GM18499 (cell line): Measurements from ENCODE around the gene MLNR.
A peak's percentile ranks its signal among the peaks of the same experiment; 100 is the strongest.

ENCODE experiments used
- ATAC-seq: cut with Tn5 transposase; IDR thresholded peaks from one replicate; pipeline ENCODE4 v1.9.1; 2021; ENCODE audit warnings: moderate number of reproducible peaks; ENCODE audit not compliant: insufficient read depth, unreplicated experiment

The MLNR gene

GRCh38 chr13:49225223-49226042, 5.3 kb downstream of the MLNR start:
- ATAC-seq: no peak

- ATAC-seq: no peak
Observed at GRCh38 chr13:49226613-49227012, 6.5 kb downstream of the MLNR start.

DNA sequence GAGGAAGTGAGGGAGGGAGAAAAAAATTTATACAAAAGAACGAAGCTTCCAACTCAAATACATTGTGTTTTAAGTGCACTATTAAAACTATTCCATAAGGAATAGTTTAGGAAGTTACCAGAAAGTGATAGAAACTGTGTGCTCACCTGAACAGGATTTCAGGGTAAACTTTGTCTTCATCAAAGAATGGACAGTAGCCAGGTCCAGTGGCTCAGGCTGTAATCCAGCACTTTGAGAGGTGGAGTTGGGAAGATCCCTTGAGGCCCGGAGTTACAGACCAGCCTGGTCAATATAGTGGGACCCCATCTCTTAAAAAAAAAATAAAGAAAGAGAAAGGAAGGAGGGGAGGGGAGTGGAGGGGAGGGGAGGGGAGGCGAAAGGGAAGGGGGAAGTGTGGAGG, 14.6 kb downstream of the MLNR start:
- ATAC-seq: no peak

GRCh38 chr13:49235856-49236431, 15.8 kb downstream of the MLNR start:
- no peak for ATAC-seq

DNA sequence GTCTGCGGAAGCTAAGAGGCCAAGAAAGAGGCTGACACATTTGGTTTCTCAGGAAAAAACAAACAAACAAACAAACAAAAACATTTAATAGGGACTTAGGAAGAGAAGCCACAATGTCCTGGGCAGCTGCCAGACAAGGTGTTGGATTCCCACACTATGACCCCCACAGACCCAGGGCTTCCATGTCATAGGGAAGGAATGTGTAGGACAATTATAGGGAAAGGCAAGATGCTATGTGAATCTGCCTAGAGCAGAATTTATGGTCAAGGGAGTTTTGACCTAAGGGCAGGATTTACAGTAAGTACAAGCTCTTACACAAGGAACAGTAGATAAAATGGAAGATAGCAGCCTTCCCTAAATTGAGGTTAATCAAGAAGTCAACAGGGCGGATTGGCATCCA, 18.5 kb downstream of the MLNR start:
- no peak for ATAC-seq

DNA sequence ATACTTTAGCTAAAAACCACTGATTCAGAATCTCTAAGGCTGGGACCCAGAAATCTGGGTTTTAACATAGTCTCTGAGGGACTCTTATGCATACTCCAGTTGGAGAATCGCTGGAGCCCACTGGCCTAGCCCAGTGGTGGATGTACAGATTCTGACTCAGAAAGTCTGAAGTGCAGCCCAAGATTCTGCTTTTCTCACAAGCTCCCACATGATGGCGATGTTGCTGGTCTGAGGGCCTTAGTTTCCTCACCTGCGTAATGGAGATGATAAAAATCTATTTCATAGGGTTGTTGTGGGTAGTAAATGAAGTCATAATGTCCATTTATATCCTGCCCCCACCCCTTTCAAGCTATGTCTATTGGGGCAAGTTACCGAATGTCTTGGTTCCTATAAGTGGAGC, 19.9 kb downstream of the MLNR start:
- no peak for ATAC-seq

- no peak for ATAC-seq
Observed at GRCh38 chr13:49241296-49241695, 21.2 kb downstream of the MLNR start.

DNA sequence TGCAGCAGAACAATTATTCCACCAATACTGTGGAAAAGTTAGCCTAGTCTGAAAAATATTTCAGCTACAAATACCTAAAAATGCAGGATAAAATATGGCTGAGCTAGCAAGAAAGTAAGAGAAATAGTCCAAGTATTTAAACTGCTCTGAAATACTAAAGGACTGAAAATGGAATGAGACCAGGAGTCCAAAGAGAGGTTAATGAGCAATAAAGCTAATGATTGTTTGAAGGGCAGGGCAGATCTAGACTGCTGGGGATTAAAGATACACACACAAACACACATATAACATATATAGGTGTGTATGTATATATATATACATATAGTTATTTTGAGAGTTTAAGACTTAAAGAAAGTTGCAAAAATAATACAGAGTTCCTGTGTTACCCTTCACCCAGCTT, 25.0 kb downstream of the MLNR start:
- no peak for ATAC-seq

DNA sequence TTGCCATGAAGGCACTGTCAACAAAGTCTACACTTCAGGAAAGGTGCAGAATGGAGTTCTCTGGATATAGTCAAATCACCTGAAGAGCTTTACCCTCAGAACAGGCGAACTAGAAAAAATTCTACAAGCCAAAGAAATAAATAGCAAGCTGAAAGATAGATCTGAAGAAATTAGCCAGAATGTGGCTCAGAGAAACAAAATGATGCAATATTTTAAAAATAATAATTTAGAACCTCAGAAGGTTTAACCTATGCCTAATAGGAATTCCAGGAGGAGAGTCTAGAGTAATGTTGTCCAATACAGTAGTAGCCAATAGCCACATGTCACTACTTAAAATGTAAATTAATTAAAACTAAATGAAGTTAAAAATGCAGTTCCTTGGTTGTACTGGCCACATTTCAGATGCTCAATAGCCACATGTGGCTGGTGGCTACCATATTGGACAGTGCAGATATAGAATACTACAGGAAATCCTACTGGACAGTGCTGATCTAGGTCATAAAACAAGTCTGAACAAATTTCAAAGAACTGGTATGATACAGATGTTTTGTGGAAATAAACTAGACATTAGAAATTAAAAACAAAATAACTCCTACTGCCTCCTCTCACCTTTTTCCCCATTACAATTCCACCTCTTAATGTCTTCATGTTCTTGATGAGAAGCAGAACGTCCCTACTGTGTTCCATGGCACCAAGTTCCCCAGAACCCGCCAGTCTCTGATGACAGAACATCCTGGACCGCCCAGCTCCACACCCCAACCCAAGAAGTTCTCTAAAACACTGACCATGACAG, 26.9 kb downstream of the MLNR start:
- ATAC-seq: peak; percentile 19

GRCh38 chr13:49247643-49248621, 27.8 kb downstream of the MLNR start, which contains the start of gene CDADC1:
Gene CDADC1, plus strand, starts transcription at chr13:49247925. Its CDS starts 113 bp downstream, at chr13:49248038.
- ATAC-seq: peak; percentile 89

GRCh38 chr13:49248622-49249002, 28.5 kb downstream of the MLNR start:
- no peak for ATAC-seq

GRCh38 chr13:49251326-49251725, 31.2 kb downstream of the MLNR start:
- no peak for ATAC-seq

- ATAC-seq: no peak
Observed at GRCh38 chr13:49253310-49253709, 33.2 kb downstream of the MLNR start.

DNA sequence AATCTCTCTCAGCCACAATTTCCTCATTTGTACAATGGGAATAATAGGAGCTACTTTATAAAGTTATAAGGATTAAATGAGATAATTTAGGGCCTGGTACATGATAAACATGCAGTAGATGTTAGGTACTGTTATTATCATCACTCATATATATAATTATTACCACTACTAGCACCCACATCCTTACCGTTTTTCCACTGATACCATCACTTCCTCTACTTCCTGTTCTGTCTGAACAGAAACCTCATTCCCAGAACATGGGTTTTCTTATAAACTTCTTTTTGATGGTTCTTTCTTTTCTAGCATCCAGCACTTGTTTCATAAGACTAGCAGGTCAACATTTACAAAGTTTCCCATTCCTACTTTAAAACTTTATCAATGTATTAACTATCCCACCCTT, 33.9 kb downstream of the MLNR start:
- ATAC-seq: no peak

- ATAC-seq: no peak
Observed at GRCh38 chr13:49256841-49257240, 36.7 kb downstream of the MLNR start.

DNA sequence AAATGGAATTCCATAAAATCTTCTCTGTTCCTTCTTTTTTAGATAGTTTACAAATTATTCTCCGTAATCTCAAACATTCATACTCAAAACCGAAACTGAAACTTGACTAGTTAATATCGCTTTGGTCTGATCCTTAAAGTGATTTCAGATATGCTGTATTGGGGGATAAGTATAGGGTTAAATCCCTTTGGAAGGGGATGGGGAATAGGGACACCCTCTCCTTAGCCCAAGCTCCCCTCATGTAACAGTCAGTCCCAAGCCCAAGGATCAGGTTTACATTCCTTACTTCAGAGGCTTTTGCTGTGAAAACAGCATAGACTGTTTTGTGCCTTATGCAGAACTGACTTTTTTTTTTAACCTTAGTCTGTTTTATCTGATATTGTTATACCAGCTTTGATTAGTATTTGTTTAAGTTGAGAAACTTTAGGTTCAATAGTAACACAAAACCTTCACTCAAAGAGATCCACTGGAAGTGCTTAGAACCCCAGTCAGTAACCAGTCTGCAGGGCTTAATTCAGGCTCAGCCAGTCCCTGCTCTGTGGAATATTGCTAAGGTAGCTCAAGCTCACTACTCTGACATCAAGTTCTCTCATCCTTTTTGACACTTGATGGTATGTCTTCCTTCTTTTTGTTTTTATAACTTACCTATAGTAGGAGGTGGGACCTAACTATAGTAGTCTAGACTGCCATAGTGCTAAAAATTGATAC, 38.1 kb downstream of the MLNR start:
- no peak for ATAC-seq

DNA sequence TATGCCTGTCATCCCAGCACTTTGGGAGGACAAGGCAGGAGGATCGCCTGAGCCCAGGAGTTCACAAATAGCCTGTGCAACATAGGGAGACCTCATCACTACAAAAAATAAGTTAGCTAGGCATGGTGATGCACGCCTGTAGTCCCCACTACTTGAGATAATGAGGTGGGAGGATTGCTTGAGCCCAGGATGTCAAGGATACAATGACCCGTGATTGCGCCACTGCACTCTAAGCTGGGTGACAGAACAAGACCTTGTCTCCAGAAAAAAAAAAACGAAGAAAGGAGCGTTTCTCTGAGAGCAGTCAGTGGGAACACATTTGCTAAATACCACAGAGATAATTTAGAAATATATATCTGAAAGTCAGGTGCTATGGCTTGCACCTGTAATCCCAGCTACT, 39.4 kb downstream of the MLNR start:
- ATAC-seq: no peak

GRCh38 chr13:49262634-49263033, 42.5 kb downstream of the MLNR start:
- no peak for ATAC-seq

DNA sequence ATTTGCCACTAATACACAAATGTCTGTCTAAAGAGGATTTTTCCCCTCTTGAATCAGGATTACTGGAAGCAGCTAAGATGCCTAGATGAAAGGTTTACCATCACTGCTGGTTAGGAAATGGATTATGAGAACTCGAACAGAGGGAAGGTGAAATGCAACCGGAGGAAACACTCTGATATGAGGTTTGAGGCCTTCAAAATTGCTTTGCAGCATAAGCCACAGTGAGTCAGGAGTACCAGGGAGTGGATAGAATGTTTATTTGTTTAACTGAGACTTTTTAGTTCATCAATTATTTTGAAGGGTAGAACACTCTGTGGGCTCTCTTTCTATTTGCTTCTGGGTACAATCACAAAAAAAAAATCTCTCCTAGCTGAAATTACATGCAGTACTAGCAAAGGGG, 45.7 kb downstream of the MLNR start:
- no peak for ATAC-seq
